Ramos (cell line): ENCODE measurements around the gene GYPC.
"Not testable (repeated sequence)": the region's sequence is repeated elsewhere in the genome, so short reads cannot be mapped to it uniquely, and the experiment has no call there.

Experiments
- in situ Hi-C: fragments of 300-500 bp; cut with MboI; formaldehyde crosslinking; loops from one replicate; pipeline ENCODE4 v1.14.3; 2022; ENCODE audit warnings: low sequenced_read_pairs; ENCODE audit not compliant: unreplicated experiment

Gene GYPC, protein sequence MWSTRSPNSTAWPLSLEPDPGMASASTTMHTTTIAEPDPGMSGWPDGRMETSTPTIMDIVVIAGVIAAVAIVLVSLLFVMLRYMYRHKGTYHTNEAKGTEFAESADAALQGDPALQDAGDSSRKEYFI

DNA sequence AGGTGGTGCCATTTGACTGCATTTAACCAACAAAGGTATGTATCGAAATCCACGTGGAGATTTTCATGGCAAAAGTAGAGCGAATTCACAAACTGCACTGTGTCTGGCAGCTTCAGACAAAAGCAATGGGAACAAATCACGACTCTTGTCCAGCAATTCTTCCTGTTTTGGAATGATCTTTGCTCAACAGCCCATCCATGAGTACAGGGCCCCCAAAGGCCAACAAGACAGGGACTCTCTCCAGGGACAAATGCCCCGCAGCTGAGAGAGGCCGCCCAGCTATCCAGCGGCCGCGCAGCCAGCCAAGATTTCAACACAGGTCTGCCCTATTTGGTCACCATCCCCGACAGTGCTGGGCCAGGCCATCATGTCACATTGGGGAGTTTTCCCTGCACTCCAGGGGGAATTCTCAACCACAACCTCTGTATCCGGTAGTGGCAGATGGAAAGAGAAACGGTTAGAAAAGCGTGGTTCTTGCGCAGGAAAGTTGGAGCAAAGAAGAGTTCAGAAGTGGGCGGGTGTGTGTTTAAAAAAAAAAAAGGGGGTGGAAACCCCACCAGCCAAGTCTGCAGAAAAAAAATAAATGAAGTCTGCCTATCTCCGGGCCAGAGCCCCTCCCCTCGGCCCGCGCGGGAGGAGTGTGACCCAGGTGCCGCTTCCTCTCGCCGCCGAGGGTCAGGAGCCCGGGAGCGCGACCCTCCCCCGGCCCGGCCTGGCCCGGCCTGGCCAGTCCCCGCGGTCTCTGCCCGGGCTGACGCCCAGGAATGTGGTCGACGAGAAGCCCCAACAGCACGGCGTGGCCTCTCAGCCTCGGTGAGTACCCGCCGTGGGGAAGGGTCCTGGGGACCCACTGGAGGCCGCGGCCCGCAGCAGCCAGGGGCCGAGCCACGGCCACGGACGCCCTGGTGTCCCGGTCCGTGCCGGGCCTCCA lies at the start of gene GYPC:
TSS of gene GYPC (plus strand) at position 659 of the 931 bp plus-strand sequence. CDS start at position 765, 106 bp downstream.
- in situ Hi-C loops: no loop called here

- in situ Hi-C loops: no loop called here
Measured at GRCh38 chr2:126614524-126615227, 41.3 kb upstream of the GYPC start.

DNA sequence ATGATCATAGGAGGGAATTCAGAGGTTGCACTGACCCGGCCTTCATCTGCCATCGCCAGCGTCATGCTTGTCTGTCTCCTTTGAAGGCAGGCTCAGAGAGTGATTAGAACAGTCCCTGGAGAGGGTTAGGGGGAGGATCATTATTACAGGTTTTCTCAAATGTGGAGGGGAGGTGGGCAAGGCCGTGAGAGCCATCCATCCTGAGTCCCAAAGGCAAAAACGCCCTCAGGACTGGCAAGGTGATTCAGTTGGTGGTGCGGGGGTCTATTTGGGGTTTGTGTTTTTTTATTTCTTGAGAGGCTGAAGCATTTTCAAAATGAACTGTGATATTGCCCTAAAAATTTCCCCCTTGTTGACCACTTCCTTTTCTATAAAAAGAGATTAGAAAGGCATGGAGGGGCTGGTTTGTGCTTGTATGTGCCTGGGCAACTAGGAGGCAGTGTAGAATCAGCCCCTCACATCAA lies 39.3 kb upstream of the GYPC start:
- in situ Hi-C loops: no loop called here

DNA sequence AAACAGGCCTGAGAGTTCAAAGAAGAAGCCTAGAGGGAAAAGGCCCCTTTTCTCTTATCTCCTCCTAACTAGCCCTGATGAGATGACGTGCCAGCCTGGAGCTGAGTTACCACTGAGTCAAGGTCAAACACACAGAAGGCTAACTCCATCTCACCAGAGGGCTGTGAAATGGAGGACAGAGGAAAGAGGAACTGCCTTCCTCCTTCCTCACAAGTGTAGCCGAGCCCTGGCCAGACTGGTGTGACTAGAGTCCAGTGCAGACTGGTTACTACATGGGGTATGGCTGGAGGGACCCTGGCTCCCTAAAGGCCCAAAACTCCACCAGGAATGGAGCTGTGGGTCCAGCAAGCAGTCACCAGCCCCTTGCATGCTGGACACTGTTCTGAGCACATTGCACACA lies 35.7 kb upstream of the GYPC start:
- in situ Hi-C loops: no loop called here

GRCh38 chr2:126623000-126623399 lies 33.0 kb upstream of the GYPC start:
- in situ Hi-C loops: no loop called here

DNA sequence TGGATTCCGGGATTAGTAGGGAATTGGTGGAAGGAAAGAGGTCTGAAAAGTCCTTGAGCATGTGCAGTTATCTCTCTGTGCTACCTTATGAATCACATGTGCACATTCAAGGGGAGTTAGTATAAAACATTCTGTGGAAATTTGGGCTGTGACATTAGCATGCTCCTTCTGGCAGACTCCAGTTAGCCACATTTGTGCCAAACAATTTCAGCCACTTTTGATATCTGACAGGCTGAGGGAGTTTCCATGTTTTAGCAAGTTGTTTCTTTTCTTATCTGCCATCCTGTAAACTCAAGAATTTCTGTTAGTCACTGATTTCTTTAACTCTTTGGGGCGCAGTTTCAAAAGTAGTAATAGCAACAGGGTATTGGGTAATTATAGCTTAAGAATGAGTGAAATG lies 28.3 kb upstream of the GYPC start:
- in situ Hi-C loops: no loop called here

DNA sequence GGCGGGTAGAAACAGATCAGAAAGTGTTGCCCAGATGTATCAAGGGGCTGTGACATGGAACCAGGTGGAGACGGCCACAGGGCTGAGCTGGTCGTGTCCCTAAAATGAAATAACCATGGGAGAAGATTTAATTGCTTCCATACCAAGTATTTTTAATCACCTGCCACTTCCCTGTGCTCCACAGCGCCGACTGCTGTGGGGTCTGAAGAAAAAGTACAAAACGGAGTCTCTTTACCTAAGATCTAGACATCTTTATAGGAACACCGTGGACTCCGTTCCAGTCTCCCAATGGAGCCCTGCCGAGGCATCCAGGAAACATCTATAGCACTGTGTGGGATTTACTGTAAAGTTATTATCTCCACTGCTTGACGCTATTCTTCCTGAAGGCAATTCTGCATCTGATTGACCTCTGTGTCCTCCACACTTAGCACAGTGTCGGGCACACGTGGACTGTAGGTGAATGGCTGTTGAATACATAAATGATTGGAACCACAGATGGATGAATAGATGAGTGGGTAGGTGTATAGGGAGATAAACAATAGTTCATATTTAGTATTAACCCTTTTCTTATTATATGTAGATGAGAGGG lies 21.6 kb upstream of the GYPC start:
- in situ Hi-C loops: no loop called here

DNA sequence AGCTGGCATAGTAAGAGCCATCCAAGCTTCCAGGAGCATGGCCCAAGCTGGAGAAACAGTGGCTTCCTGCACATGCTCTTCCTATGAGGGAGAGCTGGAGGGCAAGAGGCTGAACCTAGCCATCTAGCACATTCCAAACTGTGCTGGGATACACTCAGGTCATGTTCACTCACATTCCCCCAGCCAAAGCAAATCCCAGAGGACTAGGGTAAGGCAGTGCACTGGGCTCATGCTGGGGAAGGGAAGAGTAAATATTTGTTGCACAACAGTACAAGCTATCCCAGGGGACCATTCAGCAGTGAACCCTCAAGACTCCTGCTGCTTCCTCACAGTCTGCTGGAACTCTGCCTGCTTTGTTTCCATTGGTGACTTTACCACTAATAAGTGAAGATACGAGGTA lies 20.7 kb upstream of the GYPC start:
- in situ Hi-C loops: no loop called here

DNA sequence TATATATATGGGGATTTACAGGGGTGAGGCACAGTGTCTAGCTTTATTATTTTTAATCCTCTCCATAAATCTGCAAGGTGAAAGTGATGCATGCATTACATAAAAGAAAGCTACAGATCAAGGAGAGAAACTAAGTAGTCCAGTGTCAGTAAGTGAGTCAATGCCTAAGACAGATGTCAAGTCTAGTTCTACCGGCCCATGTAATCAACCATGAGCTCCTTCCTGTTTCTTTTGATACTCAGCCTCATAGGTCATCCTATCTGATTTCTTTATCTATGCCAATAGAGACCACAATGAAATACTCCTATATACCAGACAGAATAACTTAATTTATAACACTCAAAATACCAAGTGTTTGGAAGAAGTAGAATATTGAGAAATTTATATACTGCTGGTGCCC lies 20.2 kb upstream of the GYPC start:
- in situ Hi-C loops: no loop called here

GRCh38 chr2:126637386-126637785 lies 18.6 kb upstream of the GYPC start:
- in situ Hi-C loops: no loop called here

DNA sequence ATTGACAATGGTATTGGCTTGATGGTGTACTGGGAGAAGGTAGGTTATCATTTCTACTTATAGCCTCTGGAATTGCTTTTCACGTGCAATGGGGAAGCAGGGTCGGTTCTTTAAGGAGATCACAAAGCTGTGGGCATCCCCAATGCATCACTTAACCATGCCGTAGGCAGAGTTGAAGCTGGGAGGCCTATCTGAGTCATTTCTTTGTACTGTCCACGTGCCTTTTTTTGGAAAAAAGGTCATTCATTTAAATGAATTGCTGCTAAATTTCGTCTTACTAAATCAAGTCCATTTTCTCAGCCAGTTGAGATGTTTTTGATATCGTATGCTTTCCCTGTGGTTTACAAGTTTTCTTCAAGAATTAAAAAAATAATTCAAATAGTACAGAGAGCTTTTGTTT lies 17.2 kb upstream of the GYPC start:
- in situ Hi-C loops: no loop called here

DNA sequence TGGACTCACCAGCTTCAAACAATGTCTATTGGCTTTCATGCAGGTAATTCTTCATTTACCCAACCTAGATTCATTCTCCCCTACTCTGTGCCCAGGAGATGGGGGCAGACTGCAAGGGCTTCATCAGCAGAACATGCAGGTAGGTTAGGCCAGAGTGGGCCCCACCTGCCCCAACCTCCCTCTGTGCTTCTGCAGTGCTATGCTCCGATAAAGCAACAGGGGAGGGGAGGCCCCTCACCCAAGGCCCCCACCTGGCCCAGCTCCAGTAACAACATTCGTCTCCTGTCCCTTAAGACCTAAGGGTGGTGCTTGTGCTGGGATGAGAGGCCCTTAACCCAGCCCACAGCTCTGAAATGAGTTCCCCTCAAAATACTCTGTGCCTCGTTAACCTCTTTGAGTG lies 16.7 kb upstream of the GYPC start:
- in situ Hi-C loops: no loop called here

GRCh38 chr2:126641294-126641693 lies 14.7 kb upstream of the GYPC start:
- in situ Hi-C loops: not testable (repeated sequence)

- in situ Hi-C loops: no loop called here
Measured at GRCh38 chr2:126642031-126642430, 13.9 kb upstream of the GYPC start.

GRCh38 chr2:126643431-126643830 lies 12.5 kb upstream of the GYPC start:
- in situ Hi-C loops: no loop called here

- in situ Hi-C loops: no loop called here
Measured at GRCh38 chr2:126643972-126644371, 12.0 kb upstream of the GYPC start.

GRCh38 chr2:126644630-126645191 lies 11.2 kb upstream of the GYPC start:
- in situ Hi-C loops: no loop called here

GRCh38 chr2:126645211-126645618 lies 10.7 kb upstream of the GYPC start:
- in situ Hi-C loops: no loop called here

DNA sequence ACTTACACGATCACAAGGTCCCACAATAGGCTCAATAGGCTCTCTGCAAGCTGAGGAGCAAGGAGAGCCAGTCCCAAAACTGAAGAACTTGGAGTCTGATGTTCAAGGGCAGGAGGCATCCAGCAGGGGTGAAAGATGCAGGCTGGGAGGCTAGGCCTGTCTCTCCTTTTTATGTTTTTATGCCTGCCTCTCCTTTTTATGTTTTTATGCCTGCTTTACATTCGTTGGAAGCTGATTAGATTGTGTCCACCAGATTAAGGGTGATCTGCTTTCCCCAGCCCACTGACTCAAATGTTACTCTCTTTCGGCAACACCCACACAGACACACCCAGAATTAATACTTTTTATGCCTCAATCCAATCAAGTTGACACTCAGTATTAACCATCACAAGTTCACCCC lies 9.9 kb upstream of the GYPC start:
- in situ Hi-C loops: no loop called here

- in situ Hi-C loops: not testable (repeated sequence)
Measured at GRCh38 chr2:126647714-126648344, 8.1 kb upstream of the GYPC start.
